K562 (cell line): ENCODE measurements around the gene APEX2. TPM values are rescaled to one million over a fixed set of nuclear protein-coding genes. Genes with fewer than 3 reads are reported as not detected.

ENCODE experiments used
- COPS2 ChIP-seq: fragments of 450-650 bp; conservative IDR thresholded peaks from 2 replicates; pipeline ENCODE4 v1.6.1; 2016; ENCODE audit warnings: mild to moderate bottlenecking, moderate library complexity
- GTF3C2 ChIP-seq: IDR thresholded peaks from 3 replicates; pipeline ENCODE4 v1.6.1; 2011; ENCODE audit warnings: borderline replicate concordance, mild to moderate bottlenecking, moderate library complexity; ENCODE audit not compliant: insufficient read length; ENCODE audit errors: extremely low read depth
- HCFC1 ChIP-seq: IDR thresholded peaks from 2 replicates; pipeline ENCODE4 v1.6.1; 2012; ENCODE audit warnings: low read depth, low read length, improper control_type of control experiment
- HDAC6 ChIP-seq: IDR thresholded peaks from 2 replicates; pipeline ENCODE4 v1.6.1; 2012; ENCODE audit warnings: low read depth, mild to moderate bottlenecking, control low read depth, inconsistent platforms, low read length, moderate library complexity
- HMG20B ChIP-seq: fragments of 250-450 bp; sonication (Bioruptor Pico); IDR thresholded peaks from 2 replicates; pipeline ENCODE4 v1.5.0; 2021; ENCODE audit warnings: mild to moderate bottlenecking
- IRF9 ChIP-seq: fragments of 450-650 bp; IDR thresholded peaks from 2 replicates; pipeline ENCODE4 v1.6.1; 2016; ENCODE audit warnings: missing biosample characterization, missing genetic modification characterization
- KDM4B ChIP-seq, 2 experiments: fragments of 450-650 bp in 1 of 2; sonication (generic) in 1 of 2; IDR thresholded peaks; 2 replicates each; pipeline ENCODE4 v1.6.1; 2016 to 2017; ENCODE audit warnings: borderline replicate concordance in 2 of 2, antibody characterized with exemption in 1 of 2, low read depth in 1 of 2, mild to moderate bottlenecking in 1 of 2
- PKNOX1 ChIP-seq: fragments of 450-650 bp; IDR thresholded peaks from 2 replicates; pipeline ENCODE4 v1.6.1; 2016
- POLR2AphosphoS5 ChIP-seq: IDR thresholded peaks from 2 replicates; pipeline ENCODE4 v1.6.1; 2011; ENCODE audit warnings: mild to moderate bottlenecking, low read depth, low read length, moderate library complexity; ENCODE audit not compliant: control insufficient read depth, insufficient read depth
- PTBP1 ChIP-seq: fragments of 200-400 bp; formaldehyde crosslinking; IDR thresholded peaks from 2 replicates; pipeline ENCODE4 v1.6.1; 2017; ENCODE audit warnings: low read depth, low read length
- RBFOX2 ChIP-seq: fragments of 200-400 bp; formaldehyde crosslinking; IDR thresholded peaks from 2 replicates; pipeline ENCODE4 v1.6.1; 2017; ENCODE audit warnings: low read depth, mild to moderate bottlenecking, low read length, moderate library complexity
- TBL1XR1 ChIP-seq, 2 experiments: IDR thresholded peaks; 2 replicates each; pipeline ENCODE4 v1.6.1; 2012; ENCODE audit warnings: improper control_type of control experiment in 2 of 2, low read length in 2 of 2, mild to moderate bottlenecking in 1 of 2
- ZNF584 ChIP-seq: fragments of 200-800 bp; sonication (Bioruptor generic); IDR thresholded peaks from 2 replicates; pipeline ENCODE4 v1.6.1; 2016; ENCODE audit warnings: low read depth, mild to moderate bottlenecking, missing genetic modification characterization, missing compliant biosample characterization
- polyA plus RNA-seq, 8 experiments: library from polyadenylated mRNA; depleted of rRNA in 4 of 8; stranded (reverse) in 5 of 8; unstranded in 3 of 8; fragments of >200 nt; fragmentation: Nextera tagmentation in 2 of 8; fragmentation: Illumina TruSeq in 1 of 8; extraction: Ambion mirVana in 2 of 8; extraction: Trizol in 1 of 8; gene quantifications; 2 replicates each; pipeline versions ENCODE4 v1.2.1 to v1.2.3, GENCODE V29; 2011 to 2014; ENCODE audit warnings: inconsistent platforms in 1 of 8, missing spikeins in 1 of 8
- total RNA-seq, 7 experiments: library from RNA; depleted of rRNA in 6 of 7; stranded (reverse); fragments of >200 nt in 6 of 7; fragmentation: Illumina TruSeq in 2 of 7; extraction: Trizol in 2 of 7; gene quantifications; 2 replicates each; pipeline versions ENCODE4 v1.2.1 to v1.2.3, GENCODE V29; 2011 to 2021; ENCODE audit warnings: low replicate concordance in 1 of 7
- TF ChIP-seq, protein P1 (sequence below): sonication (generic); formaldehyde crosslinking; IDR thresholded peaks from 2 replicates; pipeline ENCODE4 v1.8.0; 2022; ENCODE audit warnings: mild to moderate bottlenecking, missing genetic modification reagents
- TF ChIP-seq, protein P2 (sequence below), 2 experiments: fragments of 450-650 bp in 1 of 2; IDR thresholded peaks; 2 replicates each; pipeline ENCODE4 v1.6.1; 2011 to 2017; ENCODE audit warnings: low read depth in 2 of 2, antibody characterized with exemption in 1 of 2, borderline replicate concordance in 1 of 2, low read length in 1 of 2, mild to moderate bottlenecking in 1 of 2, mixed read lengths in 1 of 2; ENCODE audit not compliant: control insufficient read depth in 1 of 2
- TF ChIP-seq, protein P3 (sequence below): IDR thresholded peaks from 3 replicates; pipeline ENCODE4 v1.6.1; 2011; ENCODE audit warnings: borderline replicate concordance, mild to moderate bottlenecking; ENCODE audit not compliant: insufficient read length, insufficient read depth

The APEX2 gene
- total and polyA plus RNA-seq, 9 of the 15 experiments (the other 6 are each of a cell fraction or from before 2014, with no cell fraction given), result 9.4 to 34.2 (median 25.9) TPM

- TF ChIP-seq, protein P1, sequence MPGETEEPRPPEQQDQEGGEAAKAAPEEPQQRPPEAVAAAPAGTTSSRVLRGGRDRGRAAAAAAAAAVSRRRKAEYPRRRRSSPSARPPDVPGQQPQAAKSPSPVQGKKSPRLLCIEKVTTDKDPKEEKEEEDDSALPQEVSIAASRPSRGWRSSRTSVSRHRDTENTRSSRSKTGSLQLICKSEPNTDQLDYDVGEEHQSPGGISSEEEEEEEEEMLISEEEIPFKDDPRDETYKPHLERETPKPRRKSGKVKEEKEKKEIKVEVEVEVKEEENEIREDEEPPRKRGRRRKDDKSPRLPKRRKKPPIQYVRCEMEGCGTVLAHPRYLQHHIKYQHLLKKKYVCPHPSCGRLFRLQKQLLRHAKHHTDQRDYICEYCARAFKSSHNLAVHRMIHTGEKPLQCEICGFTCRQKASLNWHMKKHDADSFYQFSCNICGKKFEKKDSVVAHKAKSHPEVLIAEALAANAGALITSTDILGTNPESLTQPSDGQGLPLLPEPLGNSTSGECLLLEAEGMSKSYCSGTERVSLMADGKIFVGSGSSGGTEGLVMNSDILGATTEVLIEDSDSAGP (CRISPR knock-in tag), result no peak
- TF ChIP-seq PTBP1, result no peak
- TF ChIP-seq COPS2, result no peak
- no peak for TF ChIP-seq HMG20B (CRISPR knock-in tag)
- TF ChIP-seq KDM4B (IDR thresholded peaks at IDR 0.05; ENCODE audit: borderline replicate concordance in 2 of 2, low read depth in 1 of 2), result no peak
- peak; percentile 80; the same call in 1 of the 2 replicates for TF ChIP-seq ZNF584 (CRISPR knock-in tag)
- TF ChIP-seq, protein P2, sequence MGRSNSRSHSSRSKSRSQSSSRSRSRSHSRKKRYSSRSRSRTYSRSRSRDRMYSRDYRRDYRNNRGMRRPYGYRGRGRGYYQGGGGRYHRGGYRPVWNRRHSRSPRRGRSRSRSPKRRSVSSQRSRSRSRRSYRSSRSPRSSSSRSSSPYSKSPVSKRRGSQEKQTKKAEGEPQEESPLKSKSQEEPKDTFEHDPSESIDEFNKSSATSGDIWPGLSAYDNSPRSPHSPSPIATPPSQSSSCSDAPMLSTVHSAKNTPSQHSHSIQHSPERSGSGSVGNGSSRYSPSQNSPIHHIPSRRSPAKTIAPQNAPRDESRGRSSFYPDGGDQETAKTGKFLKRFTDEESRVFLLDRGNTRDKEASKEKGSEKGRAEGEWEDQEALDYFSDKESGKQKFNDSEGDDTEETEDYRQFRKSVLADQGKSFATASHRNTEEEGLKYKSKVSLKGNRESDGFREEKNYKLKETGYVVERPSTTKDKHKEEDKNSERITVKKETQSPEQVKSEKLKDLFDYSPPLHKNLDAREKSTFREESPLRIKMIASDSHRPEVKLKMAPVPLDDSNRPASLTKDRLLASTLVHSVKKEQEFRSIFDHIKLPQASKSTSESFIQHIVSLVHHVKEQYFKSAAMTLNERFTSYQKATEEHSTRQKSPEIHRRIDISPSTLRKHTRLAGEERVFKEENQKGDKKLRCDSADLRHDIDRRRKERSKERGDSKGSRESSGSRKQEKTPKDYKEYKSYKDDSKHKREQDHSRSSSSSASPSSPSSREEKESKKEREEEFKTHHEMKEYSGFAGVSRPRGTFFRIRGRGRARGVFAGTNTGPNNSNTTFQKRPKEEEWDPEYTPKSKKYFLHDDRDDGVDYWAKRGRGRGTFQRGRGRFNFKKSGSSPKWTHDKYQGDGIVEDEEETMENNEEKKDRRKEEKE (IDR thresholded peaks at IDR 0.05; ENCODE audit: borderline replicate concordance in 1 of 2, control insufficient read depth in 1 of 2, low read depth in 2 of 2, low read length in 1 of 2), result peak in 1 of 2 experiments; percentile 50; a peak in 1 of 4 replicates
- TF ChIP-seq HCFC1, result no peak
- TF ChIP-seq HDAC6, result no peak
- TF ChIP-seq PKNOX1, result 0 out of 2 replicates have a peak, but pooled peaks have one; percentile 19
- peak; percentile 98 for TF ChIP-seq POLR2AphosphoS5
- no peak for TF ChIP-seq GTF3C2
- TF ChIP-seq IRF9 (tag), result no peak
- TF ChIP-seq, protein P3, sequence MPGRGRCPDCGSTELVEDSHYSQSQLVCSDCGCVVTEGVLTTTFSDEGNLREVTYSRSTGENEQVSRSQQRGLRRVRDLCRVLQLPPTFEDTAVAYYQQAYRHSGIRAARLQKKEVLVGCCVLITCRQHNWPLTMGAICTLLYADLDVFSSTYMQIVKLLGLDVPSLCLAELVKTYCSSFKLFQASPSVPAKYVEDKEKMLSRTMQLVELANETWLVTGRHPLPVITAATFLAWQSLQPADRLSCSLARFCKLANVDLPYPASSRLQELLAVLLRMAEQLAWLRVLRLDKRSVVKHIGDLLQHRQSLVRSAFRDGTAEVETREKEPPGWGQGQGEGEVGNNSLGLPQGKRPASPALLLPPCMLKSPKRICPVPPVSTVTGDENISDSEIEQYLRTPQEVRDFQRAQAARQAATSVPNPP, result no peak
- TF ChIP-seq TBL1XR1 (IDR thresholded peaks at IDR 0.05; ENCODE audit: low read length in 2 of 2), result peak; percentile 91 to 94
- TF ChIP-seq RBFOX2, result no peak
These were observed 14.7 kb downstream of the APEX2 start (continued) for GRCh38 chrX:55014897-55015299.
